ENCODE measurements around the gene AJAP1.

Gene AJAP1

DNA sequence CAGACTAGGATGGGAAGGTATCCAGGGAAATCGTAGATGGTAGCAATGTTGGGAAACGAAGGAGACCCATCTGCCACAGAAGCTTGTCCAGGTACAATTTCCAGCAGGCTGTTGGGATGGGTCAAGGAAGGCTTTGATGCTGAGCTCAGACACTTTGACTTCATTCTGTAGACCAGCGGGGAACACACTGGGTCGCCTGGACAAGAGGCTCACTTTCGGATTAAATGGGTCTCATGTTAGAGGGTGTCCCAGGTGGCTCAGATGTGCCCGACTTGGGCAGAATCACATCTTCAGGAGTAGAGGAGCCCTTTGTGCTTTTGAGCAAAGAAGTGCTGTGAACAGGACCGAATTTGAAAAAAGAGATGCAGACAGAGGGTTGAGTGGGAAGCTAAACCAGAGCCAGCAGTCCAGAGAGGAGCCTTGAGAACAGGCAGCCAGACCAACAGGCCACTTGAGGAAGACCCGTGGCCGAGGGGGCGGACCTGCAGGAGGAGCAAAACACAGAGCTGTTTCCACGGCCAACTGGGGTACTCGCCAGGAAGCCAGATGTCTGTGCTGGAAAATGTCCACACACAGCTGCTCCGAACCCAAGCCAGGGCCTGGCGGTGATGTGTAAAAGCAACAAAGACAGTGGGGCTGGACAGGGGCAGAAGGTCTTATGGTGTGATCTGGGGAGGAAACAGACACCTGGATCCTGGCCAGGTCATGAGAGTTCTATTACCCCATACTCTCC, 146.9 kb downstream of the AJAP1 start:
- Histone ChIP-seq H3K27me3 (ENCODE audit: insufficient read depth, poor library complexity, severe bottlenecking) (no peaks in the 10 kb centered on the region), H3K27ac (replicated peaks) (no peak overlapping the region), H3K4me3 (replicated peaks; ENCODE audit: insufficient read depth, low read length) (no peak overlapping the region)
- no peak for DNase-seq (ENCODE audit: low read depth in 1 of 2, low spot score in 1 of 2)
- TF ChIP-seq POLR2AphosphoS5 (IDR thresholded peaks at IDR 0.05; ENCODE audit: low read depth), result no peak
- TF ChIP-seq, protein P1, sequence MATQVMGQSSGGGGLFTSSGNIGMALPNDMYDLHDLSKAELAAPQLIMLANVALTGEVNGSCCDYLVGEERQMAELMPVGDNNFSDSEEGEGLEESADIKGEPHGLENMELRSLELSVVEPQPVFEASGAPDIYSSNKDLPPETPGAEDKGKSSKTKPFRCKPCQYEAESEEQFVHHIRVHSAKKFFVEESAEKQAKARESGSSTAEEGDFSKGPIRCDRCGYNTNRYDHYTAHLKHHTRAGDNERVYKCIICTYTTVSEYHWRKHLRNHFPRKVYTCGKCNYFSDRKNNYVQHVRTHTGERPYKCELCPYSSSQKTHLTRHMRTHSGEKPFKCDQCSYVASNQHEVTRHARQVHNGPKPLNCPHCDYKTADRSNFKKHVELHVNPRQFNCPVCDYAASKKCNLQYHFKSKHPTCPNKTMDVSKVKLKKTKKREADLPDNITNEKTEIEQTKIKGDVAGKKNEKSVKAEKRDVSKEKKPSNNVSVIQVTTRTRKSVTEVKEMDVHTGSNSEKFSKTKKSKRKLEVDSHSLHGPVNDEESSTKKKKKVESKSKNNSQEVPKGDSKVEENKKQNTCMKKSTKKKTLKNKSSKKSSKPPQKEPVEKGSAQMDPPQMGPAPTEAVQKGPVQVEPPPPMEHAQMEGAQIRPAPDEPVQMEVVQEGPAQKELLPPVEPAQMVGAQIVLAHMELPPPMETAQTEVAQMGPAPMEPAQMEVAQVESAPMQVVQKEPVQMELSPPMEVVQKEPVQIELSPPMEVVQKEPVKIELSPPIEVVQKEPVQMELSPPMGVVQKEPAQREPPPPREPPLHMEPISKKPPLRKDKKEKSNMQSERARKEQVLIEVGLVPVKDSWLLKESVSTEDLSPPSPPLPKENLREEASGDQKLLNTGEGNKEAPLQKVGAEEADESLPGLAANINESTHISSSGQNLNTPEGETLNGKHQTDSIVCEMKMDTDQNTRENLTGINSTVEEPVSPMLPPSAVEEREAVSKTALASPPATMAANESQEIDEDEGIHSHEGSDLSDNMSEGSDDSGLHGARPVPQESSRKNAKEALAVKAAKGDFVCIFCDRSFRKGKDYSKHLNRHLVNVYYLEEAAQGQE (IDR thresholded peaks at IDR 0.05; ENCODE audit: insufficient replicate concordance, low read depth), result no peak

- H3K4me3 ChIP-seq (replicated peaks; ENCODE audit: insufficient read depth, low read length), result no peak overlapping the region
- H3K27ac ChIP-seq (replicated peaks), result no peak overlapping the region
- H3K27me3 ChIP-seq (ENCODE audit: insufficient read depth, poor library complexity, severe bottlenecking), result no peaks in the 10 kb centered on the region
- TF ChIP-seq POLR2AphosphoS5 (IDR thresholded peaks at IDR 0.05; ENCODE audit: low read depth), result no peak
- no peak for TF ChIP-seq GABPA (IDR thresholded peaks at IDR 0.05; ENCODE audit: low read depth)
- TF ChIP-seq, protein P1 (IDR thresholded peaks at IDR 0.05; ENCODE audit: insufficient replicate concordance, low read depth), result no peak
- TF ChIP-seq, protein P2, sequence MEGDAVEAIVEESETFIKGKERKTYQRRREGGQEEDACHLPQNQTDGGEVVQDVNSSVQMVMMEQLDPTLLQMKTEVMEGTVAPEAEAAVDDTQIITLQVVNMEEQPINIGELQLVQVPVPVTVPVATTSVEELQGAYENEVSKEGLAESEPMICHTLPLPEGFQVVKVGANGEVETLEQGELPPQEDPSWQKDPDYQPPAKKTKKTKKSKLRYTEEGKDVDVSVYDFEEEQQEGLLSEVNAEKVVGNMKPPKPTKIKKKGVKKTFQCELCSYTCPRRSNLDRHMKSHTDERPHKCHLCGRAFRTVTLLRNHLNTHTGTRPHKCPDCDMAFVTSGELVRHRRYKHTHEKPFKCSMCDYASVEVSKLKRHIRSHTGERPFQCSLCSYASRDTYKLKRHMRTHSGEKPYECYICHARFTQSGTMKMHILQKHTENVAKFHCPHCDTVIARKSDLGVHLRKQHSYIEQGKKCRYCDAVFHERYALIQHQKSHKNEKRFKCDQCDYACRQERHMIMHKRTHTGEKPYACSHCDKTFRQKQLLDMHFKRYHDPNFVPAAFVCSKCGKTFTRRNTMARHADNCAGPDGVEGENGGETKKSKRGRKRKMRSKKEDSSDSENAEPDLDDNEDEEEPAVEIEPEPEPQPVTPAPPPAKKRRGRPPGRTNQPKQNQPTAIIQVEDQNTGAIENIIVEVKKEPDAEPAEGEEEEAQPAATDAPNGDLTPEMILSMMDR (IDR thresholded peaks at IDR 0.05; ENCODE audit: insufficient read depth, low read length), result no peak
- no peak for TF ChIP-seq SPI1 (IDR thresholded peaks at IDR 0.05; ENCODE audit: borderline replicate concordance, low read depth)
- DNase-seq (ENCODE audit: low read depth in 1 of 2, low spot score in 1 of 2), result no peak
These were observed 147.6 kb downstream of the AJAP1 start for GRCh38 chr1:4802024-4802423.

- no peaks in the 10 kb centered on the region for H3K27me3 ChIP-seq (ENCODE audit: insufficient read depth, poor library complexity, severe bottlenecking)
- H3K27ac ChIP-seq (replicated peaks), result no peak overlapping the region
- no peak overlapping the region for H3K4me3 ChIP-seq (replicated peaks; ENCODE audit: insufficient read depth, low read length)
- TF ChIP-seq SPI1 (IDR thresholded peaks at IDR 0.05; ENCODE audit: borderline replicate concordance, low read depth), result no peak
- TF ChIP-seq, protein P1 (IDR thresholded peaks at IDR 0.05; ENCODE audit: insufficient replicate concordance, low read depth), result no peak
- no peak for TF ChIP-seq POLR2AphosphoS5 (IDR thresholded peaks at IDR 0.05; ENCODE audit: low read depth)
- TF ChIP-seq GABPA (IDR thresholded peaks at IDR 0.05; ENCODE audit: low read depth), result no peak
- TF ChIP-seq, protein P2 (IDR thresholded peaks at IDR 0.05; ENCODE audit: insufficient read depth, low read length), result no peak
- DNase-seq (ENCODE audit: low read depth in 1 of 2, low spot score in 1 of 2), result no peak
These were observed 148.9 kb downstream of the AJAP1 start for GRCh38 chr1:4803335-4803734.
